Cardiac fibroblast (primary cell): ENCODE measurements around the gene CEP57L1.
"Not testable (repeated sequence)": the region's sequence is repeated elsewhere in the genome, so short reads cannot be mapped to it uniquely, and the experiment has no call there.

ENCODE experiments used
- DNase-seq, 2 donors: peaks; one replicate each; pipeline versions ENCODE4 v3.0.0 to v3.0.0-alpha.2; 2010; ENCODE audit warnings: low read depth in 2 of 2
- H3K4me3 ChIP-seq, 2 donors: replicated peaks in 1 of 2; 1 replicate in 1 of 2; 2 replicates in 1 of 2; pipeline ENCODE4 v1.5.1; 2011; ENCODE audit warnings: low read depth in 2 of 2, low read length in 2 of 2, mild to moderate bottlenecking in 2 of 2, moderate library complexity in 1 of 2
- TF ChIP-seq, protein P1 (sequence below): IDR thresholded peaks from one replicate; pipeline ENCODE4 v1.5.1; 2011; ENCODE audit warnings: low read depth, mild to moderate bottlenecking, low read length, inconsistent platforms

The CEP57L1 gene

DNA sequence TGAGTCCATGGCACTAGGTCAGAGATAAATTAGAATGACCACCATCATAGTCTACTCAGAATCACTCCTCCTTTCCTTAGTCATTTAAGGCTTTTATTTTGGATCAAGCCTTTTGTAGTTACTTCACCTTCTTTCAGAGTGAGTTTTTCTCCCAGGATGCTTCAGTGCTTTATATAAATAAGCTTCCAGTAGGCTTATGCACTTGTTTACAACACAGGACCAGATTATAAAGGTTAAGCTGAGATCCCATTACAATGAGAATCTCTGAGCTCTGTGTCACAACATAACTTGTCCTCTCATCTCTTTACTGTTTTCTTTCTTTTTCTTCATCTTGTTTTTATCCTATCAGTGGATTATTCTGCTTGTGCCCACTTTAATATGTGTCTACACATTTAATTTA is 47.9 kb downstream of the CEP57L1 start:
- TF ChIP-seq, protein P1, sequence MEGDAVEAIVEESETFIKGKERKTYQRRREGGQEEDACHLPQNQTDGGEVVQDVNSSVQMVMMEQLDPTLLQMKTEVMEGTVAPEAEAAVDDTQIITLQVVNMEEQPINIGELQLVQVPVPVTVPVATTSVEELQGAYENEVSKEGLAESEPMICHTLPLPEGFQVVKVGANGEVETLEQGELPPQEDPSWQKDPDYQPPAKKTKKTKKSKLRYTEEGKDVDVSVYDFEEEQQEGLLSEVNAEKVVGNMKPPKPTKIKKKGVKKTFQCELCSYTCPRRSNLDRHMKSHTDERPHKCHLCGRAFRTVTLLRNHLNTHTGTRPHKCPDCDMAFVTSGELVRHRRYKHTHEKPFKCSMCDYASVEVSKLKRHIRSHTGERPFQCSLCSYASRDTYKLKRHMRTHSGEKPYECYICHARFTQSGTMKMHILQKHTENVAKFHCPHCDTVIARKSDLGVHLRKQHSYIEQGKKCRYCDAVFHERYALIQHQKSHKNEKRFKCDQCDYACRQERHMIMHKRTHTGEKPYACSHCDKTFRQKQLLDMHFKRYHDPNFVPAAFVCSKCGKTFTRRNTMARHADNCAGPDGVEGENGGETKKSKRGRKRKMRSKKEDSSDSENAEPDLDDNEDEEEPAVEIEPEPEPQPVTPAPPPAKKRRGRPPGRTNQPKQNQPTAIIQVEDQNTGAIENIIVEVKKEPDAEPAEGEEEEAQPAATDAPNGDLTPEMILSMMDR: no peak
- H3K4me3 ChIP-seq: no peak overlapping the region
- DNase-seq: no peak

DNA sequence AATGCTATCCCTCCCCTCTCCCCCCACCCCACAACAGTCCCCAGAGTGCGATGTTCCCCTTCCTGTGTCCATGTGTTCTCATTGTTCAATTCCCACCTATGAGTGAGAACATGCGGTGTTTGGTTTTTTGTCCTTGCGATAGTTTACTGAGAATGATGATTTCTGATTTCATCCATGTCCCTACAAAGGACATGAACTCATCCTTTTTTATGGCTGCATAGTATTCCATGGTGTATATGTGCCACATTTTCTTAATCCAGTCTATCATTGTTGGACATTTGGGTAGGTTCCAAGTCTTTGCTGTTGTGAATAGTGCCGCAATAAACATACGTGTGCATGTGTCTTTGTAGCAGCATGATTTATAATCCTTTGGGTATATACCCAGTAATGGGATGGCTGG is 52.9 kb downstream of the CEP57L1 start:
- DNase-seq, H3K4me3 ChIP-seq: not testable (repeated sequence)

DNA sequence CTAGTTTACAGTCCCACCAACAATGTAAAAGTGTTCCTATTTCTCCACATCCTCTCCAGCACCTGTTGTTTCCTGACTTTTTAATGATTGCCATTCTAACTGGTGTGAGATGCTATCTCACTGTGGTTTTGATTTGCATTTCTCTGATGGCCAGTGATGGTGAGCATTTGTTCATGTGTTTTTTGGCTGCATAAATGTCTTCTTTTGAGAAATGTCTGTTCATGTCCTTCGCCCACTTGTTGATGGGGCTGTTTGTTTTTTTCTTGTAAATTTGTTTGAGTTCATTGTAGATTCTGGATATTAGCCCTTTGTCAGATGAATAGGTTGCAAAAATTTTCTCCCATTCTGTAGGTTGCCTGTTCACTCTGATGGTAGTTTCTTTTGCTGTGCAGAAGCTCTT is 53.4 kb downstream of the CEP57L1 start:
- not testable (repeated sequence) for DNase-seq, H3K4me3 ChIP-seq

DNA sequence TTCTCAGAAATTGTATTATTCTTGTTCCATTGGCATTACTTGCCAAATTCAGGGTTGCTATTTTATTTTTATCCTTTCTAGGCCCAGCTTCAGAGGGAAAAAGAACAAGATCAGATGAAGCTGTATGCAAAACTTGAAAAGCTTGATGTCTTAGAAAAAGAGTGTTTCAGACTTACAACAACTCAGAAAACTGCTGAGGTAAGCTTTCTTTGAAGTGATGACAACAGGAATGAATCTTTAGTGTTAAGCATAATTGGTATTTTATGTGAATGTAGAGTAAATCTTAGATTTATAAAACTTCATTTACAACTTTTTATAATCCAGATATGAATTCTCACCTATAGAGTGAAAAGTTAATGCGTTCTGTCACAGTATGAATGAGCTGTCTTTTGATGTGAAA is 58.4 kb downstream of the CEP57L1 start:
- no peak overlapping the region for H3K4me3 ChIP-seq
- DNase-seq: no peak
- TF ChIP-seq, protein P1: no peak

DNA sequence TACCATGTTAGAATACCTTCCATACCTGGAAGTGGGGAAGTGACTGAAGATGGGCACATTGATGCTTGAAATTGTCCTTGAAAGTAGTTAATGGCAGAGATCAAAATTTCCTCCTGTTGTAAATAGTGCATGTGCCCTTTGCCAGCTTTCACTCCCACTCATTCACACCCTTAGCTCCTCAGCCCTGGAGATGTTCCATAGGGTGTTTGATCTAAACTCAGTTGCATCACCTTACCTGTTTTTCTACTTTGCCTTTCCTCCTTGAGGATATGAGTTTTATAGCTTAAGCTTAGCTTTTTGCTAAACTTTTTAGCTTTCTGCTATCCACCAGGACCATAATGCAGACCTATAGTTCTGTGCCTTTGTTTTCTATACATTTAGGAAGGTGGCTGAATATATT is 69.0 kb downstream of the CEP57L1 start:
- TF ChIP-seq, protein P1: no peak
- DNase-seq: no peak
- no peak overlapping the region for H3K4me3 ChIP-seq

DNA sequence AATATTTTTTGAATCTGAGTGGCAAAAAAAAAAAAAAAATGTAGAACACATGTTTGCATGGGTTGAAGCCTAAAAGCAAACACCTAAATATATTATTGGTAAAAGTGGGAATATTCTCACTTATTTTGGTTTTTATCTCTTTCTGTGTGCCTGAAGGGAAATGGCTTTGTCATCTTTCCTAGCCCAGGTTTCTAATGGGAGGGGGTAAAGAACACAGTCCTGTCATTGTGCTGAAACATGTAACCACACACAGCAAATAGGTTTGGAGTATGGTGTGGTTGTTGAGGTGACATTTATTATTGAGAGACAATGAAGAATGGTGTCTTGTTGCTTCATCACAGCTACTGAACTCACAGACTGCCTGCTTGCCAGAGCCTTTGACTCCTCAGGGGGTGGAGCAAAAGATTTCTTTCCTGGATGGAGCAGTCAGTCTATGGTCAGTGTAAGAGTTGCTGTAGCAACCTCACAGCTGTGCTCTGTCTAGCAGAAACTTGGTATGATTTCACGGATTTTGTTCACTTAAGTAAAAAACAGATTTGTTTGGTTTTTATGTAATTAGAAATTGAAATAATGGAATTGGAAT is 70.2 kb downstream of the CEP57L1 start:
- peak; percentile 78 to 89 for DNase-seq
- no peak overlapping the region for H3K4me3 ChIP-seq
- TF ChIP-seq, protein P1: no peak

DNA sequence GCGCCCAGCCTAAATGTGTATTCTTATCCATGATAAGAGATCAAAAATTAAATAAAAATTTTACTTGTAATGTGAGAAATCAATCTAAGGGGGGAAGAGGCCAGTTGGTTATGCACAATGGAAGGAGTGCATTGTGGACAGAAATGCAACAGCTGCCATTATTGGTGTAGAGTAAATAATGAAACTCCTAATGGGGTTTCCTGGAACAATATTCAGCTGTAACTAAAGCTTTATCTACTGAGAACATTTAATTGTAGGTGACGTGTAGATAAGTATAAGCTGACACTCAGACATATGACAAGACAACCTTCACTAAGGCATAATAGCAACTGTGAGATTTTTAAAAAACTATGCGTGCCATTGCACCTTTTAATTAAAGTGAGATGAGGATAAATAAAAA is 71.4 kb downstream of the CEP57L1 start:
- H3K4me3 ChIP-seq: no peak overlapping the region

DNA sequence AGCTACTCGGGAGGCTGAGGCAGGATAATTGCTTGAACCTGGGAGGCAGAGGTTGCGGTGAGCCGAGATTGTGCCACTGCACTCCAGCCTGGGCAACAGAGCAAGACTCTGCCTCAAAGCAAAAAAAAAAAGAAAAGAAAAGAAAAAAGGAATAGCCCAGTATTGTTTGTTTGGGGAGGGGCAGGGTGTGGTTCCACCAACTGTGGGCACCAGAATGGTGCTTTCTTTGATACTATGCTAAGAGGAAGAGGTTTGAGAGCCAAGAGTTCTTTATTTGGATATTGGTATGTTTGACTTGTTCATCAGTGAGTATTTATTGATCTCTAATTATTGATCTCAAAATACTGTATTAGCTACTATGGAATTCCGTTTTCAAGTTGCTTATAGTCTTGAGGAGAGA is 72.3 kb downstream of the CEP57L1 start:
- no peak overlapping the region for H3K4me3 ChIP-seq
- no peak for DNase-seq
- TF ChIP-seq, protein P1: no peak

More for the DNA sequence above, 71.4 kb downstream of the CEP57L1 start:
- no peak for DNase-seq
- TF ChIP-seq, protein P1: no peak
